HS-5 (cell line): ENCODE data around the gene E2F6.

Experiments used
- DNase-seq: peaks from one replicate; pipeline ENCODE4 v3.0.0-alpha.2; 2012; ENCODE audit warnings: low read depth

Gene E2F6

GRCh38 chr2:11458753-11459152 is 7.2 kb downstream of the E2F6 start:
- DNase-seq = no peak

GRCh38 chr2:11457935-11458334 is 8.0 kb downstream of the E2F6 start:
- DNase-seq = no peak

- no peak for DNase-seq
These were observed 9.7 kb downstream of the E2F6 start for GRCh38 chr2:11456251-11456650.

- DNase-seq = no peak
These were observed 11.1 kb downstream of the E2F6 start for GRCh38 chr2:11454824-11455223.

- no peak for DNase-seq
These were observed 15.2 kb downstream of the E2F6 start for GRCh38 chr2:11450791-11451190.

- peak; percentile 13 for DNase-seq
These were observed 19.2 kb downstream of the E2F6 start for GRCh38 chr2:11446733-11447248.

GRCh38 chr2:11444737-11445136 is 21.2 kb downstream of the E2F6 start:
- DNase-seq = no peak

- DNase-seq = no peak
These were observed 27.3 kb downstream of the E2F6 start for GRCh38 chr2:11438555-11439080.

GRCh38 chr2:11437602-11438001 is 28.4 kb downstream of the E2F6 start:
- DNase-seq = no peak

GRCh38 chr2:11435036-11435435 is 30.9 kb downstream of the E2F6 start:
- DNase-seq = no peak

- DNase-seq = no peak
These were observed 31.5 kb downstream of the E2F6 start for GRCh38 chr2:11434443-11434842.

- no peak for DNase-seq
These were observed 32.1 kb downstream of the E2F6 start for GRCh38 chr2:11433822-11434221.

- no peak for DNase-seq
These were observed 35.2 kb downstream of the E2F6 start for GRCh38 chr2:11430729-11431128.

- no peak for DNase-seq
These were observed 38.7 kb downstream of the E2F6 start for GRCh38 chr2:11427224-11427623.

- no peak for DNase-seq
These were observed 43.0 kb downstream of the E2F6 start for GRCh38 chr2:11422901-11423435.

- no peak for DNase-seq
These were observed 43.5 kb downstream of the E2F6 start for GRCh38 chr2:11422491-11422865.

- no peak for DNase-seq
These were observed 44.0 kb downstream of the E2F6 start for GRCh38 chr2:11421863-11422490.

GRCh38 chr2:11420671-11421070 is 45.3 kb downstream of the E2F6 start:
- no peak for DNase-seq

- no peak for DNase-seq
These were observed 45.8 kb downstream of the E2F6 start for GRCh38 chr2:11420190-11420589.

GRCh38 chr2:11419781-11420180 is 46.2 kb downstream of the E2F6 start:
- DNase-seq = no peak

GRCh38 chr2:11417946-11418585 is 47.9 kb downstream of the E2F6 start:
- DNase-seq = no peak

- DNase-seq = no peak
These were observed 49.0 kb downstream of the E2F6 start for GRCh38 chr2:11416931-11417330.

- DNase-seq = no peak
These were observed 49.8 kb downstream of the E2F6 start for GRCh38 chr2:11416186-11416585.
